ENCODE measurements around the gene MME.
"Not testable (repeated sequence)": the region's sequence is repeated elsewhere in the genome, so short reads cannot be mapped to it uniquely, and the experiment has no call there.

The MME gene

DNA sequence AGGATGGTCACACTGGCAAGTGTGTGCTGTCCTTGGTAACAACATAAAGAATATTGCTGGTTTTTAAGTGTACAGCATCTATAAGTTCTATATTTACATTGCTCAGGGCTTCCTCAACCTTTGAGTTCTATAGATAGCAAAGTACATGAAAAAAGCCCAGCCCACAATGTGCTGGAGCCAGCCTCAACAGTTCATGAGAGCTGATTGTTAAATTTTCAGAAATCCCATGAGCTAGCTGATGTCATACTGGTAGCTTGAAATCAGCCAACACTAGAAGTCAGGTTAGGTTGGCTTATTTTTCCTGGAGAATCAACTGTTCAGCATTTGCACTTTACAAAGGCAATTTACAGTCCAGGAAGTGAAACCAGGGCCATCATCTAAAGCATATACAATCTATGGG is 110.6 kb downstream of the MME start:
- no peak for DNase-seq (ENCODE audit: low read depth in 1 of 2, low spot score in 1 of 2)

DNA sequence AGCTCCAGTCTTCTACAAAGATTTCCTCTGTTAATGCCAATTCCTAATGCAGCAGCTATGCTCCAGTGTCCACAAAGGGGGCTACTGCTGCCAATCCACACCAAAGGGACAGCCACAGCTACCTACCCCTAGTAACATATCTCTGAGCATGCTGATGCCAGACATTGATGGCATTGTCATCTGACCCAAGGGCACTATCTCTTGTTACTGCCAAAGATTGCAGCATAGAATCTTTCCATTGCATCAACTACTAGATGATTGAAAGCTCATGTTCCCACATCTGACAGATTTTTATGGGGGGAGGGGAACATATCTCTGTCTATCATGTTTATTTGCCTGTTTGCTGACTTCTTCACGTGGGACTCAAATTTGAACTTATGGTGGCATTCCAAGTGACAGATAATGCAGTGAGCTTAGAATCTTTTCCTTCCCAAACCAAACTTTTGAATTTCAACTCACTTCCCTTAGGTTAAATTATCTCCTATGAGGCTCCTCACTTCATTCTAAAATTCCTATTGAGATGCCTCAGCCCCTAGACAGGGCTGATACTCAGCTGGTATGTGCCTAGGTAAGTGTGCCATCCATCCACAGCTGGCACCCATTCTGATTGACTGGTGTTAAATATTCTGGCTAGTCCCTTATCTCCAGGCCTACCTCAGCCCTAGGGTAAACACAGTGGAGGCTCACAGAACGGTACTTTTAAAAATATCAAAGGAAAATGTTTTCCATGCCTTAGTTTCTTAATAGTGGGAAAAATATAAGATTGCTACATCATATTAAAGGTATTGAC is 113.0 kb downstream of the MME start:
- DNase-seq (ENCODE audit: low read depth in 1 of 2, low spot score in 1 of 2): no peak

DNA sequence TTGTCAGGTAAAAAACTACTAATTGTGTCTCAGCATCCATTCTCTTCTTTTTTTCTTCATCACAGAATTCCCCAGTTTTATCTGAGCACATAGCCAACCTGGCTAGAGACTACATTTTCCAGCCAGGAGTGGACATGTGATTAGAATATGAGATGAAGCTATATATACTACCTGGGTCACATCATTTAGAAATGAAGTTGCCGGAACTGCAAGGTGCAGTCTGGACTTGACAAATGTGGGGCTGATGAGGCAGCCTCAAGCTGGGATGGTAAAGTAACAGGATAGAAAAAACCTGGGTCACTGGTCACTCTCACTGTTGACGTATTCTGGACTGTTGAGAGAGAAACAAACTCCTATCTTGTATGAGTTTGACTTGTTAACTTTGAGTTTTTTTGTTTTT is 113.7 kb downstream of the MME start:
- no peak for DNase-seq (ENCODE audit: low read depth in 1 of 2, low spot score in 1 of 2)

DNA sequence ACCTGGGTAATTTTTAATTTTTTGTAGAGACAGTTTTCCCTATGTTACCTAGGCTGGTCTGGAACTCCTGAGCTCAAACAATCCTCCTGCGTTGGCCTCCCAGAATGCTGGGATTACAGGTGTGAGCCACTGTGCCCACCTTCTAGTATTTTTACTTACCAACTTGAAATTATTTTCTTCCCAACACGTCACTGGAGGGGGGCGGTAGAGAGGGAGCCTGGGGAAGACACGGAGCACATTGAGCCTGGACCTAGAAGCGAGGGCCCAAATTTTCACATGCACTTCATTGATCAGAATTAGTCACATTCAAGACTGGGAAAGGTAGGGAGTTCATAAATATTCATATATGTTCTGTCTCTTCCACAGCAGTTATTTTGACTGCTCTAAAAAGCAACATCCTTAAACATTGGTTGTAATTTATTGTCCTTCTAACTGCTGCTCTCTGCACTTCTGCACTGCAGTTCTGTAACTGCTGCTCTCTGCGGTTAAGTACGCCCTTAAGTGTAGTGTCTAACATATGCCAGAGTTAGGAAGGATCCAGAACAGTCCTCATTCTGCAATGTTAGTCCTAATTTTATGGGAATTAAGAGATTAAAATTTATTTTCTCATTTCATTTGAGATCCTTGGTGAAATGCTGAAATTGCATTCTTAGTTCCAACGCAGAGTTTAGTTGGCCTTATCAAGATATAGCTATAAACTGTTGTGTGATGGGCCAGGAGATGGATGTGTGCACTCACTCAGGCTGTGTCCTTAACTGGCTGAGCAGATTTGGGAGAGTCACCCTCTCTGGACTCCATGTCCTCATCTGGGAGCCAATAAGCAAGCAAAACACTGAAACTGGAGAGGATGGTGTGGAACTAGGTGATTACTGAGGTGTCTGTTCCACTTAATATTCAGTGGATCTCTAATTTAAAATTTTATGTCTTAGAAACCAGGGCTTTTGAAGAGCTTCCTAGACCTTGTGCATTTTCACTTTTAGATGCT is 115.1 kb downstream of the MME start:
- no peak for DNase-seq (ENCODE audit: low read depth in 1 of 2, low spot score in 1 of 2)

DNA sequence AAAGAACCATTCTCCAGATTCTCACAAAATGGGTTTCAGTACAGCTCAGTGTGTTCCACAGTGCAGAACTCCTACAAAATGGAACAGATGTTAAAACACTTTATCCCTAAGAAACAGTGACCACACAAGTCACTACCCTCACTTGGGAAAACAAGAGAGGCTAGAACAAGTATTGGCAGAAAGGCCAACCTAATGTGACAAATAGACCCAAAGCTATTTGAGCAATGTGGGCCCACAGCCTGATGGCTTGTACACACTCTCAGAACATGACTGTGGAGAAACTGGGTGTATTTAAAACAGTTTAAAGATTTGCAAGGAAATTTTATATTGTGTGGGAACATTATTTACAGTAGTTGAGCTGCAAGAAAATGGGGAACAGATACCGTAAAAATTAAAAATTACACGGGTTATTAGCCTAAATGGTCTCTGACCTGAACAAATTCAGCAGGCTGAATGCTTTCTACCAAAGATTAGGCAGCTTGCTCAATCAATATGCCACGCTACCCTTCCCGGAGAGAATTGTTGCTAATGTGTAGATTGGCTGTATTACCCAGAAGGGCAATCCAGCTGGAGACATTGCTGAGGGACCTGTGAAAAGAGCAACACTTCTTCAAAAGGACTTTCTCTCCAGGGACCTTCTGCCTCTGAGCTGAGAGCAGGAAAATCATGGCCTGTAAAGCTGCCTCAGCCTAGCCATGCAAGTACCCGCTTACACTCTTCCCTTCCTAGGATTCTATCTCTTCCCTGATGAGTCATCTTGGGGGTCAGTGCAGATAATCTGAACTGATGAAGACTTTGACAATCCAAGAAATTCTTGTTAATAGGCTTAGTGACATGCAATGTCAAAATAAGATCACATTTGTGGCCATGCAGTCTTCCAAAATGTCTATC is 116.3 kb downstream of the MME start:
- DNase-seq (ENCODE audit: low read depth in 1 of 2, low spot score in 1 of 2): no peak

DNA sequence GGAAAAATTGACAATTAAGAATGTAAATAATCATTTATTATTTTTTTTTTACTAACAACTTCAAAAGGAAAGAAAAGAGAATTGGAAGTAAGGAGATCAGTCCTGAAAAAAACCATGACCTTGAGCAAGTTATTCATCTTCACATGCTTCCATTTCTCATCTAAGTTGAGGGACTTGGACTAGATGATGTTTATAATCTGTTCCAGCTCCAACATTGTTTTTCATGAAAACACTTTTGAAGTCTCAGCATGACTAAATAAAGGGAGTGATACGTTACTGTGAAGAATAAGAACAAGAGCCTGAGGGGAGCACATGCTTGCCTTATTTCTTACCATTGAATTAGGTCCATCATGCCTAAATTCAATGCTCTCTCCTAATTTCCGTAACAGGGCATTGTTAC is 117.7 kb downstream of the MME start:
- DNase-seq (ENCODE audit: low read depth in 1 of 2, low spot score in 1 of 2): no peak

DNA sequence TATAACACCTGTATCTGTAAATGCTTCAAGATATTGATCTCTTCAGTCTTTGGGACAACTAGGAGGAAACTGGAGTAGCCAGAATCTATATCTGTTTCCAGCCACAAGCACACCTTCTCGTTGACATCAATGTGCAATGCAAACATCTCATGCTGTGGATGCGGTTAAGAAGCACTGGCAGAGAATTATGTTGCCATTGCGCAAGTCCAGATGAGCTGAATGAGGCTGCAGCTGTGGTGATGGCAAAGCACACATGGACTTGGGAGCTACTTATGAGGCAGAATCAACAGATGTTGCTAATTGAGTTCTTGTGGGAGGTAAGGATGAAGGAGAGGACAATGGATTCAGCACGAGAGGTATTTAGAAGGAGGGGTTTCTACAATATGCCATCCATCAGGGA is 122.5 kb downstream of the MME start:
- DNase-seq (ENCODE audit: low read depth in 1 of 2, low spot score in 1 of 2): no peak

DNA sequence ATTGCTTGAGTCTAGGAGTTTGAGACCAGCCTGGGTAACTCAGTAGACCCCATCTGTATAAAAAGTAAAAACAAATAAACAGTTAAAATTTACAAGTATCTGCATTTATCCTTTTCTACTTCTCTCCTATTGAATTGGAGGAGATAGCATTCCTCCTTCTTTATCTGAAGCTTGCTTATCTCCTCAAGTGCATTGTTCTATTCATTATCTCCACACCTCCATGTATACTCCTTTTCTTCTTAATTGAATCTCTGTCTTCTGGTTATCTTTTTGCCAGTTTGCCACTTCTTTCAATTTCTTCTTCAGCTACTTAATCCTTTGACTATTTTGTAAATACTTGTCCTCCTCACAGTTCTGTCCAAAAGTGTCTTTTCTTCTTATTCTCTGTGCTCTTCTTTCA is 124.7 kb downstream of the MME start:
- DNase-seq (ENCODE audit: low read depth in 1 of 2, low spot score in 1 of 2): no peak

DNA sequence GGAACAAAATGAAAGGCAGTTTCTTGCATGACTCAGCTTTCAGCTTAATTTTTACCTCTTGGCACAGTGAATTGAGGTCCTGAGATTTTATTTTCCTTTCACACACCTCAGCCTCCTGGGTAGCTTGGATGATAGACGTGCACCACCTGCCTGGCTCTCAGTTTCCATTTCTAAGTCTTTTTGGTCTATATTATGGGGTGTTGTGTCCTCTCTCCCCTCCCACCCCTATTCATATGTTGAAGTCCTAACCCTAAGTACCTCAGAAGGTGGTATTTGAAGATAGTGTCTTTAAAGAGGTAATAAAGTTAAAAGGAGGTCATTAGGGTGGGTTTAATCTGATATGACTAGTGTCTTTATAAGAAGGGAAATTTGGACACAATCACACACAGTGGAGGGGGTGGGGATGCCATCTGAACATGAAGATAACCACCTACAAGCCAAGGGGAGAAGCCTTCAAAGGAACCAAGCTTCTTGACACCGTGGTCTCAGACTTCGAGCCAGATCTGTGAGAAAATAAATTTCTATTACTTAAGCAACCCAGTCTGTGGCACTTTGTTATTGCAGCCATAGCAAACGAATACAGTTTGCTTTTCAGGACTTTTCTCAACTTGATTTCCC is 128.2 kb downstream of the MME start:
- DNase-seq (ENCODE audit: low read depth in 1 of 2, low spot score in 1 of 2): no peak

DNA sequence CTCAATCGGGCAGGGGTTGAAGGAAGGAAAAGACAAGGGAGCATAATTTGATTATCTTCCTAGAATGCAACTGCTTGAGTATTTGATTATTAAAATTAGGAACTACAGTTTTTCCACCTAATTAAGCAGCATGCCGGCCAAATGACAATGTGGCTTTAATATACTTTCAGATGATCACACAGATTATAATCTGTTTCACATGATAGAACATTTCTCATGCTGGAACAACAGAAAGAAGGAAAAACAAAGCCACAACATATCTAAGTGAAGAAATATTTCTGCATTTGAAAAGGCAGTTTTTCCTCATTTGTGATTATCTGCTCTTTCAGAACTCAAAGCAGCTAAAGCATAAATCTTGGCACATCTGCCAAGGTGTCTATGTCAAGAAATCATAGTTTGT is 130.6 kb downstream of the MME start:
- no peak for DNase-seq (ENCODE audit: low read depth in 1 of 2, low spot score in 1 of 2)

DNA sequence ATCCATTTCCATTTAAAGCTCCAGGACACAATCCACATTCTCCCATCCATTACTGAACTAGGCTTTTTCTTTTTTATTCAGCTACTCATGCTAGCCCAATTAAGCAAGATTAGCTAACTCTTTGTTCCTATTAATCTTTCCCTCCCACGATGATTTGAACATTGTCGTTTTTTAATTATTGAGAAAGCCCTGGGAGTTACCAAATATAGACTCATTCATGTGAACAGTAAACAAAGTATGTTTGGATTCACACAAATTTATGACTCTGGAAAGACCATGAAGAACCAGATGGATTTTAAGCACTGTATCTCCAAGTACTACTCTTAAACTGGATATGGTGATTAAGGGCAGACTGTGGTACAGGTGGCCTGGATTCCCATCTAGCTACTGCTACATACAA is 131.1 kb downstream of the MME start:
- no peak for DNase-seq (ENCODE audit: low read depth in 1 of 2, low spot score in 1 of 2)

DNA sequence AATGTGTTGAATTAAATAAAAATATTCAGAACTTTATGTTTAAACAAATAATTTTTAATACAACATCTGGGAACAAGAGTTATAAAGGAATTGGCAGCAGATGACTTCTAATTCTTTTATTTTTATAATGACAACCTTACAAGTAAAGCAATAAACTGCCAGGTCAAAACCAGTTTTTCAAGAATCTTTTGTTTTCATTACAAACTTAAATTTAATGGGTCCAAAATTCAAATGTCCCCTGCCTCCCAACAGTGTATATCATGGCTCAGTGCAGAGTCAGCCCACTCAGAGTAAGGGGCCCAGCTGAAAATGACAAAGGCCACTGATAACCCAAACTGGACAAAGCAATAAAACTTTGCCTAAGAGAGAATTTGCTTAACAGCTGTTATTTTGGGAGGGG is 131.8 kb downstream of the MME start:
- DNase-seq (ENCODE audit: low read depth in 1 of 2, low spot score in 1 of 2): no peak

DNA sequence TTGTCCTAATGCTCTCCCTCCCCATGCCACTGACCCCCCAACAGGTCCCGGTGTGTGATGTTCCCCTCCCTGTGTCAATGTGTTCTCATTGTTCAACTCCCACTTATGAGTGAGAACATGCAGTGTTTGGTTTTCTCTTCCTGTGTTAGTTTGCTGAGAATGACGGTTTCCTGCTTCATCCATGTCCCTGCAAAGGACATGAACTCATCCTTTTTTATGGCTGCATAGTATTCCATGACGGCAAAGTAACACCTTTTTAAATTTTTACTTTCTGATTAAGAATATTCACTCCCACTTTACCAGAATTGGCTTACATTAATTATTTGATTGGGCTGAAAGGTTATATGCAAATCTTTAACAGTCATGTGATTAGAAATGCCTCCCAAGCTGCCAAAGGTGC is 135.9 kb downstream of the MME start:
- DNase-seq (ENCODE audit: low read depth in 1 of 2, low spot score in 1 of 2): not testable (repeated sequence)

DNA sequence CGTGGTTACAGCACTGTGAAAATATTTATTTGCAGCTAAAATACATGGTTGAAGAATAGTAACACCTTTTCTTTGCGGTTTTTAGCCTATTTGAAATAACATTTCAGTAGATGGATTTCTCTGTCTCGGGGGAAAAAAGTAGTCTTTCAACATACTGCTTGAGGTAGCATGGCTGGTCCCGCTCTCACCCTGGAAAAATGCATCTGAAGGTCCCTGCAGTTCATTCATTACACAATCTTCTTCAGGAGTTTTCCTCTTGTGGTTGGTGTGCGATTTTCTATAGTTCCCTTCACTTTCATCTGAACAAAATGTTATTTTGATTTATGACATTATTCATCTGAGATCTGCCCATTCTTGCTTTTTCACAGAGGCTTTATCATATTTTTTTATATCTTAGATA is 137.5 kb downstream of the MME start:
- DNase-seq (ENCODE audit: low read depth in 1 of 2, low spot score in 1 of 2): no peak

DNA sequence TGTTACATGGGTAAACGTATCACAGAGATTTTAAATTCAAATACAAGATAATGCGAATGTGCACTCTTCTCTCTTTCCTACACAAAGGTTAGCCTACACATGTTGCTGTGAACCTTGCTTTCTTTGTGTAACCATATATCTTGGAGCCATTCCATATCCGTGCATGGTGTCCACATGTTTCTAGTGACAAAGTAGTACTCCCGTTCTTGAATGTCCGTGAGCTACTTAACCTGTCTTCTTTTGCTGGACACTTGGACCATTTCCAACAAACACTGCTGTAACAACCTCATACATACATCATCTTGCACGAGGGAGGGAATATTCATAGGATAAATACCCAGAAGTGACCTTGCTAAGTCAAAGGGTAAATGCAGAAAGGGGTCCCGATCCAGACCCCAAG is 138.3 kb downstream of the MME start:
- DNase-seq (ENCODE audit: low read depth in 1 of 2, low spot score in 1 of 2): no peak

DNA sequence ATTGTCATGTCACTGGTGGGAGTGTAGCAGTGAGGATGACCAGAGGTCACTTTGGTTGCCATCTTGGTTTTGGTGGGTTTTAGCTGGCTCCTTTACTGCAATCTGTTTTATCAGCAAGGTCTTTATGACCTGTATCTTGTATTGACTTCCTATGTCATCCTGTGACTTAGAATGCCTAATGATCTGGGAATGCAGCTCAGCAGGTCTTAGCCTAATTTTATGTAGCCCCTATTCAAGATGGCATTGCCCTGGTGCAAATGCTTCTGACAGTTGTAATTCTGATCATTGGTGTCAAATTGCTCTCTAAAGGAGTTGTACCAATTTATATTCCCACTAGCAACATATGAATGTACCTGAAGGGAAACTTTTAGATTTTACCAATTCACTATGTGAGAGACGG is 139.0 kb downstream of the MME start:
- DNase-seq (ENCODE audit: low read depth in 1 of 2, low spot score in 1 of 2): no peak

DNA sequence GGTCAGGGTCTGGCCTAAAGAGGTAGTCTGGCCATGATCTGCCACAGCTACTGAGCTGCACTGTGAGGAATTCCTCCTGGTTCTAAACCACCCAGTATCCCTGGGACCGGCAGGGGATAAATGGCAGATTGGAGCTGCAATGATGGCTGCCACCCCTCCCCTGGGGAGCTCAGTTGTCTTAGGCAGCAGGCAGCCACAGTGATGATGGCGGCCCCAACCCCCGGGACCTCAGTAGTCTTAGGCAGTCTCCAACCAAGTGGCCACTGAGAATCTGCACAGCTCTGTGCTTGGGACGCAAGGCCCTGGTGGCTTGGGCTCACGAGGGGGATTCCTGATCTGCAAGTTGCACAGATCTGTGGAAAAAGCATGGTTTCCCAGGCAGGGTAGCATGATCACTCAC is 145.3 kb downstream of the MME start:
- DNase-seq (ENCODE audit: low read depth in 1 of 2, low spot score in 1 of 2): no peak

DNA sequence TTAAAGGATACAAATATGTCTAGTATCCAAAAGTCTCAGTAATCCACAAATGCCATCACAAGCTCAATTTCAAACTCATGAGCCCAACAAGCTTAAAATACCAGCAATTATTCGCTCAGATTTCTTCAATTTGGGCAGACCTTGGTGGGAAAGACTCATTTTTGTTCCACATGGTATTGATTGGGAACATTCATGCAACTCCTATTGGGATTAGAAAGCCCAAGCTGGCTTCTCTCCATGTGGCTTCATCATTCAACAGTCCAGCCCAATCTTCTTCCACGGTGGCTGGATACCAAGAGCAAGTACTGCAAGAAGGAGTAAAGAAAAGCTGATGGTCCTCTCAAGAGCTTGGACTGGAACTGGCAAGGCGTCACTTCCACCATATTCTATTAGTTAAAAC is 147.0 kb downstream of the MME start:
- no peak for DNase-seq (ENCODE audit: low read depth in 1 of 2, low spot score in 1 of 2)

DNA sequence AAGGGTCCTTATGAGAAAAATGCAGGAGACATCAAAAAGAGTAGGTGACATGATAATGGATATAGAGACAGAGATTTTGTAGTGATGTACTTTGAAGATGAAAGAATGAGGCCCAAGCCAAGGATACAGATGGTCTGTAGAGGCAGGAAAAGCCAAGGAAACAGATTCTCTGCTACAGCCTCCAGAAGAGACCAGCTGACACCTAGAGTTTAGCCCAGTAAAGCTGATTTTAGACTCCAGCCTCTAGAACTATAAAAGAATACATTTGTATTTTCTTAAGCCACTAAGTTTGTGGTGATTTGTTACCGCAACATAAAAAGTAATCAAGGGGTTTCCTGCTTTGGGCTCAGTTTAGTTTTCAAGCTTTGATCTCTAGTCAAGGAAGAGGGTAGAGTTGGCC is 148.6 kb downstream of the MME start:
- DNase-seq (ENCODE audit: low read depth in 1 of 2, low spot score in 1 of 2): no peak

DNA sequence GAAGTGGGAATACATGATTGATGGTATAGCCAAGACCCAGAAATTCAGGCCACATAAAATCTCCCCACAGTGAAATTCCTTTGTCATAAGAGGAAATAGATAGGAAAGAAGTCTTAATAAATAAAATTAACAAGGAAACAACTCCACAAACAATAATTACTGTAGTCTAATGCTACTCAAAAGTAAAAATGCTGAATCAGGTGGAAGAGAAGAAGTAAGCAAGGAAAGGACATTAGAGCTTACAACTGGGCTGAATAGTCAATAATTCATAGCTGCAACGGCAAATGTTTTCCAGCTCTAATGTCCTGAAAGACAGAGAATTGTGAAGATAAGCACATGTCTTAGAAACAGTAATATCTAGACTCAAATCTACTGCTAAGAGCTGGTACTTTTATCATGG is 149.0 kb downstream of the MME start:
- DNase-seq (ENCODE audit: low read depth in 1 of 2, low spot score in 1 of 2): no peak

DNA sequence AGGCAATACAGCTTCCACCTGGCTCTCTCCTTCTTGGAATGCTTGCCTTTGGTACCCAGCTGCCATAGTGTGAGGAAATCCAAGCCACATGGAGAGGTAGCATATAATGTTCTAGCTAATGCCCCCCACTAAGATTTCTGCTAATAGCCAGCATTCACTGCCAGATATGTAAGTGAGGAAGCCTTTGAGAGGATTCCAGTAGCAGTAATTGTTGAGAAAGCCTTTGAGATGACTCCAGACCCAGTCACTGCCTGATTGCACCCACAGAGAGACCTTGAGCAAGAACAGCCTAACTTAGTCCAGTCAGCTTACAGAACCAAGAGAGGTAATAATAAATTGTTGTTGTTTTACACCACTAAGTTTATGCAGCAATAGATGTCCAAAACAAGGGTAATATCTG is 150.3 kb downstream of the MME start:
- DNase-seq (ENCODE audit: low read depth in 1 of 2, low spot score in 1 of 2): no peak
